Psoas muscle (tissue), 8 donors: ENCODE data around the gene RBKS. TPM values are rescaled to one million over a fixed set of nuclear protein-coding genes. Genes with fewer than 3 reads are reported as not detected.

Source experiments
- ATAC-seq, 4 donors: fragments of 200-7000 bp; cut with Tn5 transposase; one replicate each; pipeline ENCODE4 v1.9.1; 2020; ENCODE audit warnings: moderate library complexity in 3 of 4, mild to moderate bottlenecking in 2 of 4
- DNase-seq, 2 donors: peaks; one replicate each; pipeline ENCODE4 v3.0.0-alpha.2; 2020
- H3K27ac ChIP-seq: fragments of 200-600 bp; one replicate; pipeline ENCODE4 v1.8.0; 2022
- H3K27me3 ChIP-seq, 3 donors: fragments of 200-600 bp in 1 of 3; one replicate each; pipeline versions ENCODE4 v1.6.1 to v1.8.0; 2013 to 2022; ENCODE audit warnings: low read length in 2 of 3, mild to moderate bottlenecking in 2 of 3, moderate library complexity in 1 of 3; ENCODE audit not compliant: insufficient read depth in 3 of 3
- H3K36me3 ChIP-seq, 2 donors: fragments of 200-600 bp in 1 of 2; one replicate each; pipeline versions ENCODE4 v1.6.1 to v1.8.0; 2013 to 2022; ENCODE audit warnings: low read depth in 1 of 2, mild to moderate bottlenecking in 1 of 2, moderate library complexity in 1 of 2; ENCODE audit not compliant: insufficient read depth in 1 of 2
- H3K4me1 ChIP-seq: fragments of 200-600 bp; one replicate; pipeline ENCODE4 v1.8.0; 2022
- H3K4me3 ChIP-seq: fragments of 200-600 bp; one replicate; pipeline ENCODE4 v1.8.0; 2022; ENCODE audit warnings: mild to moderate bottlenecking
- H3K9me3 ChIP-seq: fragments of 200-600 bp; one replicate; pipeline ENCODE4 v1.8.0; 2022
- CTCF ChIP-seq: fragments of 200-600 bp; IDR thresholded peaks from one replicate; pipeline ENCODE4 v1.8.0; 2022; ENCODE audit warnings: antibody characterized with exemption
- WGBS, 3 donors: extraction: QIAGEN DNeasy Blood & Tissue Kit; methylation state at CpG; one replicate each; pipeline versions ENCODE4 v1.1.6 to v1.1.7; 2013; 5-methylcytosine and 5-hydroxymethylcytosine counted together
- intact Hi-C, 2 donors: fragments of 100-400 bp; cut with DNase I; formaldehyde crosslinking; loops; one replicate each; pipeline versions ENCODE4 v1.11.0 to v1.14.2; 2022
- polyA plus RNA-seq, 3 donors: library from polyadenylated mRNA; stranded (reverse); fragments of 200-250 nt; gene quantifications; one replicate each; pipeline ENCODE4 v1.2.3, GENCODE V29; 2013
- total RNA-seq, 4 donors: library from RNA; stranded (reverse); fragmentation: NEBNext Ultra II Directional in 2 of 4; extraction: Animal tissue kit (Norgen Biotek cat#: 25700) in 2 of 4; gene quantifications; one replicate each; pipeline versions ENCODE4 v1.2.1 to v1.2.4, GENCODE V29; 2021 to 2023
- donor health status: healthy with polysubstance abuse.
- donor health status: DM: no; HTN: no; CAD: no; lungs with moderate emphysema.
- donor health status: Bipolar disorder and iron deficiency.
- donor health status: healthy.
- donor health status: DM: yes; HTN: yes; CAD: no.
- donor health status: DM: no; HTN: no; CAD: no.
- donor health status: DM: no; HTN: no; CAD: no.
- donor health status: DM: yes; HTN: yes; CAD: no.

RBKS gene
- total and polyA plus RNA-seq, 7 donors, result 3.5 to 7.3 (median 4.1) TPM

GRCh38 chr2:27915191-27915590, 25.0 kb upstream of the RBKS start:
- H3K9me3 ChIP-seq, result no peaks in the 10 kb centered on the region
- peak overlapping the region; percentile 84 for H3K27ac ChIP-seq
- TF ChIP-seq CTCF, result no peak
- H3K27me3 ChIP-seq, result no peaks in the 10 kb centered on the region
- H3K4me1 ChIP-seq, result peaks cover 51% of the 10 kb centered on the region
- intact Hi-C loops, result loop anchor here in 1 of 2 donors (5.0 kb wide), 1 partner anchor 37 kb away; no protein-coding TSS in a partner anchor
- H3K4me3 ChIP-seq, result peak overlapping the region; percentile 19
- 19 to 26% (median 21%) methylated on average over 5 of the region's 5 CpGs for WGBS, 3 donors
- ATAC-seq (peak; percentile 85 to 94 (median 92)), DNase-seq (no peak)
- no peaks in the 10 kb centered on the region for H3K36me3 ChIP-seq

- Histone ChIP-seq H3K9me3 (no peaks in the 10 kb centered on the region), H3K4me3 (peak overlapping the region; percentile 19), H3K36me3 (no peaks in the 10 kb centered on the region), H3K27me3 (no peaks in the 10 kb centered on the region), H3K4me1 (peaks cover 48% of the 10 kb centered on the region), H3K27ac (peak overlapping the region; percentile 84)
- DNase-seq (no peak), ATAC-seq (peak in 3 of 4 donors; percentile 6 to 34 (median 10))
- TF ChIP-seq CTCF, result no peak
- intact Hi-C loops, result loop anchor here (5.0 kb wide), 2 partner anchors 38 to 43 kb away; no protein-coding TSS in a partner anchor
These were observed 24.6 kb upstream of the RBKS start for GRCh38 chr2:27914805-27915175.

- DNase-seq, result no peak
- intact Hi-C loops, result loop anchor here in 1 of 2 donors (5.0 kb wide), 1 partner anchor 43 kb away; no protein-coding TSS in a partner anchor
- Histone ChIP-seq H3K4me3 (no peak overlapping the region), H3K9me3 (no peaks in the 10 kb centered on the region), H3K27me3 (no peaks in the 10 kb centered on the region), H3K36me3 (no peaks in the 10 kb centered on the region), H3K4me1 (peaks cover 48% of the 10 kb centered on the region), H3K27ac (peak overlapping the region; percentile 84)
- ATAC-seq, result peak in 3 of 4 donors; percentile 23 to 34 (median 31)
- WGBS, 3 donors, result 68 to 91% (median 75%) methylated on average over 2 of the region's 2 CpGs
- TF ChIP-seq CTCF, result no peak
These were observed 24.0 kb upstream of the RBKS start for GRCh38 chr2:27914041-27914804.

- peak; percentile 59 to 73 (median 70) for ATAC-seq
- WGBS, 3 donors, result 40 to 67% (median 42%) methylated on average over 2 of the region's 2 CpGs
- H3K36me3 ChIP-seq, result no peaks in the 10 kb centered on the region
- peak overlapping the region; percentile 84 for H3K27ac ChIP-seq
- H3K27me3 ChIP-seq, result no peaks in the 10 kb centered on the region
- DNase-seq, result no peak
- H3K9me3 ChIP-seq, result no peaks in the 10 kb centered on the region
- intact Hi-C loops, result loop anchor here in 1 of 2 donors (5.0 kb wide), 1 partner anchor 45 kb away; no protein-coding TSS in a partner anchor
- no peak for TF ChIP-seq CTCF
- H3K4me3 ChIP-seq, result no peak overlapping the region
- H3K4me1 ChIP-seq, result peaks cover 48% of the 10 kb centered on the region
These were observed 22.3 kb upstream of the RBKS start for GRCh38 chr2:27912512-27912911.
